ENCODE measurements around the gene RBPJ.

- TF ChIP-seq POLR2AphosphoS5 (IDR thresholded peaks at IDR 0.05; ENCODE audit: low read depth, low read length) (no peak), REST (IDR thresholded peaks at IDR 0.05; ENCODE audit: insufficient read depth in 1 of 2, low read depth in 2 of 2, low read length in 2 of 2) (no peak), TAF1 (IDR thresholded peaks at IDR 0.05; ENCODE audit: borderline replicate concordance, insufficient read depth, low read length) (no peak), SIN3A (IDR thresholded peaks at IDR 0.05; ENCODE audit: borderline replicate concordance, insufficient read depth, low read length) (no peak)
These were observed 42.1 kb downstream of the RBPJ start for GRCh38 chr4:26362745-26363439.

Data from PFSK-1 (cell line).